ENCODE data around the gene LRRC8B.
"Not testable (repeated sequence)": the region's sequence is repeated elsewhere in the genome, so short reads cannot be mapped to it uniquely, and the experiment has no call there.

Gene LRRC8B

DNA sequence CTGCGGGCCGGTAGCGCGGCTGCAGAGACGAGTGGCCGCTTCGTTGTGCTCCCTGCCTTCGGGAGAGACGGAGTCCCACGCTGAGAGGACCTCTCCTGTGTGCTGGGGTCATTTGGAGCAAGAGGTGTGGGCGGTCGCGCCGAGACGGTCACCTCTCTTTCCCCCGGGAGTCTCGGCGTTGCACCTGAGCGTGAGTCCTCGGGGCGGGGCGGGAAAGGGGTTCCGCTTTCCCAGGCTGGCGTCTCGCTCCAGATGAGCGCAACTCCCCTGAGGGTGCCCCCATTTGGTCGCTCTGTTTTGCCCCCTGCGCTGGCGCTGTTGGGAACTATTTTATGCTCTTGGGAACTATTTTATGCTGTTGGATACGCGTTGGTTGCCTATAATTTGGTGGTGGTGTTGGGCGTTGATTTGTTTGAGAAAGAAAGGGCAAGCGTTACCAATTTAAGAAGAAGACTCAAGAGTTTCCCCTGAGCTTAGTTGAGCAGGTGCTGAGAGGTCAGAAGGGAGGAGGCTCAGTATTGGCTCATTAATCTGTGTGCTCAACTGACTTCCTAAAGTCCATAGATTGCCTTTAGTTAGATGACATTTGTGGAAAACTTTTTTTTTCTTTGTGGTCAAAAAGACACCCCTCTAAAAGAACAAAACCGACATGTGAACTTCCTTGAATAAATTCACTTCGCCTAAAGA, 683 bp downstream of the LRRC8B start:
- DNase-seq, result no peak

DNA sequence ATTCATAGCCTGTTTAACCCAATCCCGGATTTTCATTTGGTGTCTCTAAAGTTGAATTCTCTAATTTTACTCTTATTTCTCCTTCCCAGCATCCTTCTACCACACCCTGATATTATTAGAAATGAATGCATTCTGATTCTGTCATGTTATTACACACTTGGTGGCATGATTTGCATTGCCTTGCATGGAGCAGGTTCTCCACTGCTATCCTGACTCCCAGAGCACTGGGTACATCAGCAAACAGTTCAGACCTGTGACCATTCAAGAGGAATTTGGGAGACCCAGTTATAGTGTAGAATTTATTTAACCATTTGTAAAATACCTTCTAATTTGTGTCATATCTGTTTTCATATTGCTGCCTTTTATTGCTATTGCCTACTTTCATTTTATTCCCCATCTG, 2.6 kb downstream of the LRRC8B start:
- no peak for DNase-seq

DNA sequence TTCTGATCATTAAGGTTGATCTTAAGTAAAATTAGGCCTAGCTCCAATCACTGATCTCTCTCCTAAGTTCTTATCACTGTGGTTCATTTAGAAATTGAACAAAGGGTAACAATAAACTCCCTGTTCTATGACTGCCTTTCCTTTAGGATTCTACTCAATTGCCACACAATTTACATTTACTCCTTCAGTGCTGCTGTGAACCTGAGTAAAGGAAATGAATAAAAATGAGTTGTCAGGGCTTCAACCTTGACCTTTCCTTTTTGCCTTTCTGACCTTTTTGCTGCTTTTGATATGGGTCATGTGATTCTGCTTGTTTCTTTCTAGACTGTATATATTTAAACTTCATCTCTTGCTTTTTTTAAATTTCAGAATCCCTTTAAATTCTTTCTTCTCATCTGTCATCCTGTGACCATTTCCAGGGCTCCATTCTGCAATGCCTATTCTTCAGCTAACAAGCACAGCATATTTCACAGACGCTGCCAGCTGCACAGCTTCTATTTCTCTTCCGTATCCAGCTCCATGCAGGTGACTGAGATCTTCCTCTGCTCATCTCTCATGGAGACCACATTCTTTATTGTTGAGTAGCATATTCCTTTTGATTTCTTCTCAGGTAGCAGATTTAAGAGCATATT, 3.2 kb downstream of the LRRC8B start:
- DNase-seq, result no peak

DNA sequence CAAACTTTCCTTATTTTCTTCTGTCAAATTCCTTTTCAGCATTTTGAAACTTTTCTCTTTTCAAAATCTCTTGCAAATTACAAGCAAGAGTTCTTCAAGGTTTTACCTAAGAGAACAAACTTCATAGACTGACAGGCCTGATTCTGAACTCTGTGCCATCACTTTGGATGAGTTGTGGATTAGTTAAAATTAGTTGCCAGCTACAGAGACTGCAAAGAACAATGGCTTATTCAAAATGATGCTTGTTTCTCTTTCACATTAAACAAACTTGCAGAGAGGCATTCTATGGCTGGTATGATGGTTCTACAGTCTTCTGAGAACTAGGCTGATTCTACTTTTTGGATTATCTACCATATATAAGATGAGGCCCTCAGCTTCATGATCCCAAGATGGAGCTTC, 3.8 kb downstream of the LRRC8B start:
- DNase-seq, result no peak

DNA sequence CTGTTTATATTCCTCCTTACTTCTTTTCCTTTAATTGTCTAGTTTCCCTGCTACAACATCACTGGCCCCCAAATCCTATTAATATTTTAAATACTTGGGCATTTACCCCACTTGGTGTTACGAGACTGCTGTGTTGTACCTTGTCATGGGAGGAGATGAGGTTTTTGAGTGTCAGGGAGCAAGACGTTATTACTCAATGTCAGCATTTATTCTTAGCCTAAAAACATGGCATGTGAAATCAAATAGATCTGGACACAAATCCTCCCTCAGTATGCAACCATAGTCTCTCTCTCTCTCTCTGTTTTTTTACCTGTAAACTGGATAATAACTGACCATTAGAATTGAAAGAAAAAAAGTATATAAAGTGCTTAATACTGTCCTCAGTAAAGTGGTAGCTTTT, 4.6 kb downstream of the LRRC8B start:
- DNase-seq, result no peak

DNA sequence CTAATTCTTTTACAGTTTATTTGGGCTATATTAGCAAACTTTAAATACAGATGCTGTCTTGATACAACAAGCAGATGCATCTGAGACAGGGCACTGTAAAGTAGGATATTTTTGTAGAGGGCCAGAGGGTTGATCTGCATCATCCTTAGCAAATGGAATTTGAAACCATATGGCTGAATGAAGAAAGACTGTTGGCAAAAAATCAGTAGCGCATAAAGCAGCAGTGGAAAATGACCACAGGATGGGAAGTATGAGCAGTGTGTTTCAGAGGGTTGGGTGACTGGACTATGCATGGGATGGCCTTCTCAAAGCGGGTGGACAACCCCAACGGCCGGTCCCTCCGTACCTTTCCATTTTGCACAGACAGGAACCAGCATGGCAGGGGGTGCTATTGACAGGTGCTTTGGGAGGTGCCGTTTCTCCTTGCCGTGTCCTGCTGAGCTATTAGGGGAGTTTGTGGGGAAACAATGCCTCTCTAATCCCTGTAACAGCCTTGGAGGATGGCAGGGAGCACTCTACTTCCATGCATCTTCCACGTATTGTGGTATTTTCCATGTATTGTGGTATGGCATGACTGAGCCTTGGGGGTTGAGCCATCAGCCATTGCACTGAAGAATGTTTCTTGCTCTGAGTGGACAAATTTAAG, 5.9 kb downstream of the LRRC8B start:
- DNase-seq, result no peak

DNA sequence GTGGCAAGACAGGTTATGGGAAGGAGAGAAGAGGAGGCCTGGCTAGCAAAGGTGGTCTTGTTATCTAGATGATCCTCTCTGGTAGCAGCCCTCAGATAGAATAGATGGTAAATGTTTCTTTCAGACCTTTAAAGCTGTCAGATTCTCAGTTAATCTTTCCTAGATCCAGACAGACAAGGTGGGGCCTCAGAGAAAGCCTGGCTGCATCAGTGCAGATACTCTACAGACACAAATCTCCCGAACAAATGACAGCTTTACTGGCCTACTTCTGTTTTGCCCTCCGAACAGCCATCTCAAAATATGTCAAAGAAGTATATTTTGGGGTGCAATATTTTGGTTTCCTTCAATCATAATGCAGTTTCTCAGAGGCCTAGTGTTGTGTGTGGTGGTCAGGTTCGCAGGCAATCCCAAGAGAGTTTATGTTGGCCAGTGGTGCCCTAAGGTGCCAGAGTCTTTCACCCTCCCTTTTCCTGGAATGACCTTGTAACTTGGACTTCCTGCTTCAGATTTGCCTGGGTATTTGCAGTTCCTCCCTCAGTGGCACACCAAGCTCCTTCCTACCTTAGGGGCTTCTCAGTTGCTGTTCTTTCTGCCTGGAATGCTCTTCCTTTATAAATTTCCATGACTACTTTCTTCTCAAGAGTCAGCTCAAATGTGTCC, 7.0 kb downstream of the LRRC8B start:
- DNase-seq, result no peak

DNA sequence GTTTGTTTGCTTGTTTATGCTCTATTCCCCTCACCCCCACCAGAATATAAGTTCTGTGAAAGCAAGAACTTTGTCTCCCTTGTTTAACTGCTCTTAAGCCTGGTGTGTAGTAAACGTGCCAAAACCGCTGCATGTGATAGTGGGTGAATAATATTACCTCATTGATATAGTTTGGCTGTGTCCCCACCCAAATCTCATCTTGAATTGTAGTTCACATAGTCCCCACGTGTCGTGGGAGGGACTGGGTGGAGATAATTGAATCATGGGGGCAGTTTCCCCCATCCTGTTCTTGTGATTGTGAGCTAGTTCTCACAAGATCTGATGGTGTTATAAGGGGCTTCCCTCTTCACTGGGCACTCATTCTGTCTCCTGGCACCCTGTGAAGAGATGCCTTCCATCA, 7.6 kb downstream of the LRRC8B start:
- no peak for DNase-seq

DNA sequence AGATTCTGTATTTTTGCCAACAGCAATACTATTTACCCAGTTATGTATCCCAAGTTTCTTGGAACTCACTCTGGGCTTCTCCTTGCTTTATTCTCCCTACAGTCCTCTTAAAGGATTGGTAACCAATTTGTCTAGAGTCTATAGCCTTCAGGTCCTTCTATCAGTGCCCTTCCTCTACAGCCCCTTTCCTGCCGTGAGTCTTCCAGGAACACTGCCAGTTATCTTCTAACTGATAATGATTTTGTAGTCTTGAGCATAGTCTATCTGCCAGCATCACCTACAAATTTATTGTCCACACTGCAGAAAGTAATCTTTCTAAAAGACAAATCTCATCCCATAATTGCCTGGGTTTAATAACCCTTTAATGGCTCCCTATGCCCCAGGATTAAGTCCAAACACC, 8.2 kb downstream of the LRRC8B start:
- DNase-seq, result no peak

DNA sequence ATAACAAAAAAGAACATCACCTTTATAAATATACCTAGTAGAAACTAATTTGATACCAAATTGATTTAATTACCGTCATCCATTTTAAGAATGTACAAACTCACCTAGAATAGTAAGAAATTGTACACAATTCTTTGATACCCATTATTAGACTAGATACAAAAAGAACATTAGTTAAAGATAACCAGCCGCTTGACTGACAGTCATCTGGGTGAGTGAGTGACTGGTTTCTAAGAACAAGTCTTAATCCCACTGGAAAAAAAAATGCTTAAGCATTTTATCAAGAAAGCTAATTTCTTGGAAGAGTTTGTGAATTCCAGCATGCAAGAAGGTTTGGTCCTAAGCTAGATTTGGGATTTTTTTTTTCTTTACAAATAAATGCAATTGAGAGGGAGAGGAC, 10.9 kb downstream of the LRRC8B start:
- DNase-seq, result no peak

DNA sequence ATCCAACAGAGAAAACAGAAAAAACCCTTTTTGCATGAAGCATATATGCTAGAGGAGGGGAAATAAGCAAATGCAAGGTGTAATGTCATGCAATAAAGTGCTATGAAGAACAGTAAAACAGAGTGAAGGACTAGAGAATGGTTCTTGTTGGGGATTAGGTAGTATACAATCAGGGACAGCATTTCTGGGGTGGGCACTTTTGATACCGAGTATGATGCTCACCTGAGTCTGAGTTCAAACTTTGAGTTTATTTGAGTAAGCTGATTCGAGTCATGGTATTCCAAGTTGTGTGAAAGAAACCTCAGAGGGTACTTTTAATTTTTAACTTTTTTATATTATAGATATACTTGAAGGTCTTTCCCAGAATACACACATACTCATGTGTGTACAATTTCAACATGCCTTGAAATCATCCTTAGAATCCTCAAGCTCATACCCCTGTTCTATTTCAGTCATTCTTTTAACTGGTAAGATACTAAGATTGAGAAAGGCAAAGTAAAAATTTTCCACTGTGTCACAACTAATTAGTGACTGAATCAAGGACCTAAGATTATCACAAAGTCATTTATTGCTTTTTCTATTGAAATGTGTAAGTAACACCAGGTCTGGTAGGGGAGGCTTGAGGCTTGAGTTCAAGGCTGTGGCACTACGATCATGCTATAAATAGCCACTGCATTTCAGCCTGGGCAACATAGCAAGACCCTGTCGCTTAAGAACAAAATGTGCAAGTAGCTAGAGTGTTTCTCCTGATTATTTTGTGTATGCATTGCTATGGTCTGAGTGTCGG, 12.1 kb downstream of the LRRC8B start:
- peak; percentile 10 for DNase-seq

DNA sequence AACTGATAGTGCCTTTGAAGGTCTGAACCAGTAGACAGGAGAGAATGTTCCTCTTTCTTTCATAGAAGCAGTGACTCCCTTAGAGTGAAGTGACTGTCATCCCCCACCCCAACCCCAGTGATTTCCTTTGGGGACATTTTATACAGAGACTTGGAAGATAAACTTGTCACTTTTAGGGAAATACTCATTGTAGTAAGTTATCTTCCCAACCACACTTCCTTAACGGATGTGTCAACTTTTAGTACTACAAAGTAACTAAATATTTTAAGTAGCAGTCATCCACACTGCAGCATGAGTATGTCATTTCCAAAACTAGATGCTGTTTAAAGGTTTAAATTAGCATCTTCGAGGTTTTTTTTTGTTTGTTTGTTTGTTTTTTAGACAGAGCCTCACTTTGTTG, 13.7 kb downstream of the LRRC8B start:
- DNase-seq, result peak; percentile 87

DNA sequence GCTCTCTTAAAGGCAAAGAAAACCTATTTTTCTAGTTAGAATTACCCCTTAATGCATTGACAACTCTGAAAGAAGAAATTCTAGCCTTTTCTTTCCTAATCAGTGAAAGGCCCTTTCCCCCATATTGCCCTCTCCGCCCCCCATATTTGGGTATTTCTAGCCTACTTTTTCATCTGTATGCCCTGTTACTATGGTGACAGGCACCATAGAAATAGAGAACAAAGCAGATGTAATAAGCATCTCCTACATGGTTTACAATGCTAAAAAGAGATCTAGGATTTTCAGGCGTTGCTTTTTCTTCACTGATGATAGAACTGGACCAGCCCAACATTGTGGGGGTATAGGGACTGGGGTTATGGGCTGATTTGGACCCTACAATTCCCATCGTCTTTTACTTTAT, 14.5 kb downstream of the LRRC8B start:
- no peak for DNase-seq

DNA sequence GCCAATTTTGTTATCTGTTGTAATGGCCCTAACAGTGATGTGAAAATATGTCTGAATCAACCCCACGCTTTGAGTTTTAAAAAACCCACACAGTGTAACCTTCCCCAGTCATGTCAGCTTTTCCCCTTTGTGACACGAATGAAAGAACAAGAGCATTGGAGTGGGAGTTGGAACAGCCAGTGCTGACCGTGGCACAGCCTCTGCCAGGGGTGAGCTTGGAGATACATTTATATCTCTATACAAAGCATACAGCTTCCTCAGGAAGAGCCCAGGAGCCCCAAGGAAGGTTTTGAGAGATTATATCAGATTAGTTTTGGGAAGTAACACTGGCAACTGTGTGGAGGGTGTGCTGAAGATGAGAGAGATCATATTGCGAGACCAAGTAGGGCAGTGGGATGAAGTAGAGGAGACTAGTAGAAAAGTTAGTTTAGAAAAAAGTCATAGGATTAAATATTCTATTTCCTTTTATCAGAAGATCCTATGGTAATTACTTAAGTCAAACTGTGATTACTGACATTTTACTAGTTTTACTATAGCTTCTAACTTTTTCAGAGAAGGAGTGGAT, 15.9 kb downstream of the LRRC8B start:
- peak; percentile 65 for DNase-seq

DNA sequence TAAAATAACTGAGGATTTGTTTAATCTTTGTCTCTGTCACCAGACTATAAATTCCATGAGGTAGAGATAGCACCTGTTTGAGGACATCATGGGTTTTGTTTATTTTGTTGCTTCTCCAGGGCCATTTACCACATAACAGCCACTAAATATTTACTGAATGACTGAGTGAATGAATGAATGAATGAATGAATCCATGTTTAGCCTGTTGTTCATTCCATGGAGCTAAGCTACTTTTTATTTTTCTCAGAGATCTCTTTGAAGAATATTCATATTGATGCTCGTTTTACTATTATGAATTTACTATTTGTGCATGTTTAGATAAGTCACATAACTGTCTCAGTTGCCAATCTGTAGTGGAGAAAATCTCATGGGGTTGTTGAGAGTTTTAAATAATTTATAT, 17.7 kb downstream of the LRRC8B start:
- no peak for DNase-seq

DNA sequence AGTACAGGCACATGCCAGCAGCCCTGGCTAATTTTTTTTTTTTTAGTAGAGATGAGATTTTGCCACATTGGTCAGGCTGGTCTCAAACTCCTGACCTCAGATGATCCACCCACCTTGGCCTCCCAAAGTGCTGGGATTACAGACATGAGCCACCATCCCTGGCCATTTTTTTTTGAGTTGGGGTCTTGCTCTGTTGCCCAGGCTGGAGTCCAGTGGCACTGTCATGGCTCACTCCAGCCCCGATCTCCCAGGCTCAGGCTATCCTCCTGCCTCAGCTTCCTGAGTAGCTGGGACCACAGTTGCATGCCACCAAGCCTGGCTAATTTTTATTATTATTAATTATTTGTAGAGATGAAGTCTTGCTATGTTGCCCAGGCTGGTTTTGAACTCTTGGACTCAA, 19.0 kb downstream of the LRRC8B start:
- DNase-seq, result not testable (repeated sequence)

DNA sequence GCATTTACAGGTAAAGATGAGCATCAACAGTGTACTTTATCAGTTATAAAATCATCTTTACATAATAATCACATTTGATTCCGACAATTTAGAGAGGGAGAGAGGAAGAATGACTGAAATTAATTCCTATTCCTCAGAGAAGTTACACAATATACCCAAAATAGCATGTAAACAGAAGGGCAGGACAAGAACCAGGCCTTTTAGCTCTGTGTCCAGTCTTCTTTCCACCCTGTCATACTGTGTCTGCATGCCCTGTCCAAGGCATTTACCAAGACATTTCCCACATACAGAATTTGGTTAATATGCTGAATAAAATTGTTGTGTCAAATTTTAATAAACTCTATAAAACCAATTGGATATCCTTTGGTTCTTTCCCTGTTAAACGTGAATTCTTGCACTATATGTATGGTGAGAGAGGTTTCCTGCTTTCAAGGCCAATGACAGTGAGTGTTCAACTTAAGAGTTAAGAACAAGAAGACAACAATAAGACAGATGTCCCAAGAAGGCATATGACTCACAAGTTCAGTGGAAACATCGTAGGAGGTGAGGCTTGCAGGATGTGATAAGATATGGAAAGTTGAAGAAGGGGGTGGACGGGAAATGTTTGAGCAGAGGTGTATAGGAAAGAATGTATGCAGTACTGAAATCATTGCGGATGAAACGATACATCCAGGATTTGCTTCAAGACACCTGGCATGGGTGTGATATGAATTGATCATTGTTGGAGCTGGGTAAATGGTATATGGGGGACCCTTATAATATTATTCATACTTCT, 20.8 kb downstream of the LRRC8B start:
- DNase-seq, result peak; percentile 65

DNA sequence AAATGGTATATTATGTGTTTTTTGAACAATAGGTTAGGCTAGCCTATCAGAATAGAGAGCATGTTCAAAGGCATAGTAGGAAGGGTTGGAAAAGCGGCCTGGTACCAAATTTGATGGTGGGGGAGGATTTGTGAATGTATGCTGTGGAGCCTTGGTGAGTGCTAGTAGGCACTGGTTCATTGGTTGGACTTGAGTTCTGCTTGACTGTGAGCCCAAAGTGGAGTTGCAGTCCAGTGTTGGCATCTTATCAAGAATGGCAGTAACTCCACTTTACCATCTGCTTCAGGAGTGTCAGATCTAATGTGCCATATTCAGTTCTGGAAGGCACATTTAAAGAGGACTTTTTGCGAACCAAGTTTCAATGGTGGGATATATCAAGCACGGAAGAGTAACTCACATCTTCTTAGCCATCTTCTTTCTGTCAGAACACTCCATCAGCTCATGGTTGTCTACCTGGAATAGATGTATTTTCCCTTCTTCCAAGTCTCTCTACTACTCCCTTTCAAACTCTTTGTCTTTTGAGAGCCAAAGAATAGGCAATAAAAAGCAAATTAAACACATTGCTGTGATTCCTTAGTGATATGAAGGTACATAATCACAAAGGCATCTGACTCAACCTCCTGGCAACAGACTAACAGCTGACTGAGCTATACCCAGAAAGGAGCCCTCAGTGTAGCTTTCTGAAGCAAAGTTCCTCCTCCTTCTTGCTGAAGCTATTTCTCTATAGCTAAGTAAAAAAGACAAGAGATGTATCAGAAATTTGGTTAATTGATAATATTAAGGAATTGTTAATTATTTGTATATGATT, 21.7 kb downstream of the LRRC8B start:
- DNase-seq, result no peak

DNA sequence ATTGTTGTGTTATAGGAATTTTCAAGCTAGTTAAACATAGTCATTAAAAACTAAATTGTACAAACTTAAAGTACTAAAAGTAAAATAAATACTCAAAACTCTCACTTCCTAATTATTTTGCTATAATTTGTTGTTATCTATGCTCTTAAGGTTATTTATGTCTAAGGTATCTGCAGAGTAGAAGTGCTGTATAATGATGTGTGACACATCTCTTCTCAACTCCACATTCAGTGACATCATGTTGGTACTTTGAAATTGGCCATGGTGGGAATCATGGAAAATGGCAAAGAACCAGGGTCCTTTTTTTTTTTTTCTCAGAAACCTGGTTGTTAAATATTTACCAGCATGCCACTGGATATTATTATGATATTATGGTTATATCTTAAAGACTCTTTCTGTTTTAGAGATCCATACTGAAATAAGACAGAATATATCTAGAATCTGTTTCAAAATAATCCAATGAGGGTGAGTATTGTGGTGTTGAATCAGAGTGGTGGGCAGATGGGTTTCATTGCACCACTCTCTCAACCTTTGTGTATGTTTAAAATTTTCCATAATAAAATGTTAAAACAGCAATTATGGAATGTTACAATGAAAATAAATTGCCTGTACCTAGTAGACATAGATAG, 22.4 kb downstream of the LRRC8B start:
- no peak for DNase-seq

DNA sequence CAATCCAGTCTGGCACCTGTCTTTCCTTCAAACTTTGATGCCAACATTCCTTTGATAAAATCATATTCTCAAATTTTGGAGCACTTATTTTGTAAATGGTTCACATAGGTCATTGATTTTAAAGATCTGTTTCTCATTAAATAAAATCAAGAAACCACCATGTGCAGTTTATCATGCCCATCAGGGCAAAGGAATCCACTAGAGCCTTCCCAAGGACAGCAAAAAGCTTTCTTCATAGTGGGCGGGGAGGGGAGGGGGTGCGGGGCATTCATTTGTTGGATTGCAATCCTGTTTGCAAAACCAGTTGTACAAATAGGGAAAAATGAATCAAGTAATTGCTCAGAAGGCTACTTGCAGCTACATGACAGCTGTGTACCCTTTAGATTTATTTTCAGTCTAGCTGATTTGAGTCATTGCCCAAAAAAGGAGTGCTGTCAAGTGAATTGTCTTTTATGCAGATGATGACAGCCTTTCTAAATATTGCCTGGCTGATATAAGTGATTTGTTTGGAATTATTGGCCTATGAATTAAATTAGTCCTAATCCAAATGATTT, 23.0 kb downstream of the LRRC8B start:
- no peak for DNase-seq
